Astrocyte (in vitro differentiated cells and primary cell): ENCODE results near the gene FGF19. TPM values are rescaled to one million over a fixed set of nuclear protein-coding genes. Genes with fewer than 3 reads are reported as not detected.
A peak's percentile ranks its signal among the peaks of the same experiment; 100 is the strongest.

Experiments
- DNase-seq: peaks from one replicate; pipeline ENCODE4 v3.0.0-alpha.2; 2010; ENCODE audit warnings: low read depth
- FAIRE-seq: peaks from 2 replicates; lab custom pipeline; 2011; peaks lifted over from hg19 to GRCh38; lab: Jason Lieb, UNC
- H2AFZ ChIP-seq: 2 replicates; pipeline ENCODE4 v1.6.0; 2012; ENCODE audit warnings: low read depth, low read length, inconsistent platforms
- H3K27ac ChIP-seq: 2 replicates; pipeline ENCODE4 v1.5.1; 2011; ENCODE audit warnings: low read depth, low read length, inconsistent platforms
- H3K27me3 ChIP-seq: 2 replicates; pipeline ENCODE4 v1.6.0; 2011; ENCODE audit warnings: low read length, inconsistent platforms; ENCODE audit not compliant: insufficient read depth
- H3K36me3 ChIP-seq: 2 replicates; pipeline ENCODE4 v1.5.1; 2011; ENCODE audit warnings: low read length, inconsistent platforms; ENCODE audit not compliant: insufficient read depth
- H3K4me1 ChIP-seq: 2 replicates; pipeline ENCODE4 v1.5.1; 2011; ENCODE audit warnings: low read length, inconsistent platforms; ENCODE audit not compliant: insufficient read depth
- H3K4me2 ChIP-seq: 2 replicates; pipeline ENCODE4 v1.6.0; 2012; ENCODE audit warnings: low read length, inconsistent platforms
- H3K4me3 ChIP-seq: 2 replicates; pipeline ENCODE4 v1.5.1; 2011; ENCODE audit warnings: low read depth, mild to moderate bottlenecking, low read length, inconsistent platforms; ENCODE audit not compliant: insufficient read depth
- H3K79me2 ChIP-seq: 2 replicates; pipeline ENCODE4 v1.6.0; 2012; ENCODE audit warnings: mild to moderate bottlenecking, low read length, inconsistent platforms; ENCODE audit not compliant: insufficient read depth
- H3K9ac ChIP-seq: 2 replicates; pipeline ENCODE4 v1.6.0; 2012; ENCODE audit warnings: mild to moderate bottlenecking, low read length, inconsistent platforms
- H3K9me3 ChIP-seq: 2 replicates; pipeline ENCODE4 v1.5.1; 2012; ENCODE audit warnings: low read depth, mild to moderate bottlenecking, low read length, inconsistent platforms; ENCODE audit not compliant: insufficient read depth
- H4K20me1 ChIP-seq: 2 replicates; pipeline ENCODE4 v1.6.0; 2012; ENCODE audit warnings: low read length, inconsistent platforms; ENCODE audit not compliant: insufficient read depth
- H3K27ac Mint-ChIP-seq: one replicate; pipeline ENCODE4 v1.8.0; 2021; ENCODE audit warnings: mild to moderate bottlenecking, mixed read lengths; ENCODE audit not compliant: unreplicated experiment
- H3K27me3 Mint-ChIP-seq: one replicate; pipeline ENCODE4 v1.8.0; 2021; ENCODE audit warnings: low read depth, mixed read lengths; ENCODE audit not compliant: unreplicated experiment
- H3K36me3 Mint-ChIP-seq: one replicate; pipeline ENCODE4 v1.8.0; 2021; ENCODE audit warnings: low read depth, mixed read lengths; ENCODE audit not compliant: unreplicated experiment
- H3K4me1 Mint-ChIP-seq: one replicate; pipeline ENCODE4 v1.8.0; 2021; ENCODE audit warnings: low read depth, mixed read lengths; ENCODE audit not compliant: unreplicated experiment
- H3K4me3 Mint-ChIP-seq: one replicate; pipeline ENCODE4 v1.8.0; 2021; ENCODE audit warnings: mild to moderate bottlenecking, moderate library complexity, mixed read lengths; ENCODE audit not compliant: unreplicated experiment
- H3K9me3 Mint-ChIP-seq: one replicate; pipeline ENCODE4 v1.8.0; 2021; ENCODE audit warnings: mild to moderate bottlenecking, mixed read lengths; ENCODE audit not compliant: unreplicated experiment
- EZH2 ChIP-seq: IDR thresholded peaks from 2 replicates; pipeline ENCODE4 v1.6.1; 2012; ENCODE audit warnings: mild to moderate bottlenecking, low read length, inconsistent platforms; ENCODE audit not compliant: insufficient read depth
- total RNA-seq: library from RNA; stranded (reverse); gene quantifications from 2 replicates; pipeline ENCODE4 v1.2.1, GENCODE V29; 2021
- TF ChIP-seq, protein P1 (sequence below): IDR thresholded peaks from 2 replicates; pipeline ENCODE4 v1.5.1; 2011; ENCODE audit warnings: low read depth, mild to moderate bottlenecking, inconsistent platforms, low read length, moderate library complexity; ENCODE audit not compliant: insufficient read depth

The FGF19 gene
- total RNA-seq, 1 donor from 2014 or later: not detected

GRCh38 chr11:69734367-69734766 is 30.5 kb upstream of the FGF19 start:
- H3K9me3 ChIP-seq: peaks cover 17% of the 10 kb centered on the region
- H4K20me1 ChIP-seq: no peaks in the 10 kb centered on the region
- peaks cover 10% of the 10 kb centered on the region for H3K4me1 Mint-ChIP-seq
- no peak overlapping the region for H3K9ac ChIP-seq
- no peak for DNase-seq
- TF ChIP-seq, protein P1, sequence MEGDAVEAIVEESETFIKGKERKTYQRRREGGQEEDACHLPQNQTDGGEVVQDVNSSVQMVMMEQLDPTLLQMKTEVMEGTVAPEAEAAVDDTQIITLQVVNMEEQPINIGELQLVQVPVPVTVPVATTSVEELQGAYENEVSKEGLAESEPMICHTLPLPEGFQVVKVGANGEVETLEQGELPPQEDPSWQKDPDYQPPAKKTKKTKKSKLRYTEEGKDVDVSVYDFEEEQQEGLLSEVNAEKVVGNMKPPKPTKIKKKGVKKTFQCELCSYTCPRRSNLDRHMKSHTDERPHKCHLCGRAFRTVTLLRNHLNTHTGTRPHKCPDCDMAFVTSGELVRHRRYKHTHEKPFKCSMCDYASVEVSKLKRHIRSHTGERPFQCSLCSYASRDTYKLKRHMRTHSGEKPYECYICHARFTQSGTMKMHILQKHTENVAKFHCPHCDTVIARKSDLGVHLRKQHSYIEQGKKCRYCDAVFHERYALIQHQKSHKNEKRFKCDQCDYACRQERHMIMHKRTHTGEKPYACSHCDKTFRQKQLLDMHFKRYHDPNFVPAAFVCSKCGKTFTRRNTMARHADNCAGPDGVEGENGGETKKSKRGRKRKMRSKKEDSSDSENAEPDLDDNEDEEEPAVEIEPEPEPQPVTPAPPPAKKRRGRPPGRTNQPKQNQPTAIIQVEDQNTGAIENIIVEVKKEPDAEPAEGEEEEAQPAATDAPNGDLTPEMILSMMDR: no peak
- TF ChIP-seq EZH2: no peak
- H3K36me3 Mint-ChIP-seq: peaks cover 4% of the 10 kb centered on the region
- no peaks in the 10 kb centered on the region for H3K36me3 ChIP-seq
- H3K4me1 ChIP-seq: no peaks in the 10 kb centered on the region
- no peaks in the 10 kb centered on the region for H3K27me3 ChIP-seq
- no peaks in the 10 kb centered on the region for H3K79me2 ChIP-seq
- peak overlapping the region; percentile 97 for H3K27ac Mint-ChIP-seq
- peaks cover 13% of the 10 kb centered on the region for H3K27me3 Mint-ChIP-seq
- H3K27ac ChIP-seq: no peak overlapping the region
- H3K4me2 ChIP-seq: no peak overlapping the region
- H3K4me3 ChIP-seq: no peak overlapping the region
- FAIRE-seq: no peak
- peaks cover 17% of the 10 kb centered on the region for H3K9me3 Mint-ChIP-seq
- no peak overlapping the region for H2AFZ ChIP-seq
- H3K4me3 Mint-ChIP-seq: no peak overlapping the region

- Mint-ChIP-seq H3K27ac (peak overlapping the region; percentile 97), H3K27me3 (peaks cover 22% of the 10 kb centered on the region), H3K4me1 (peaks cover 10% of the 10 kb centered on the region), H3K36me3 (peaks cover 4% of the 10 kb centered on the region), H3K4me3 (no peak overlapping the region), H3K9me3 (peaks cover 14% of the 10 kb centered on the region)
- no peak overlapping the region for H3K27ac ChIP-seq
- H3K9ac ChIP-seq: no peak overlapping the region
- no peak overlapping the region for H3K4me2 ChIP-seq
- H3K79me2 ChIP-seq: no peaks in the 10 kb centered on the region
- no peak overlapping the region for H2AFZ ChIP-seq
- no peaks in the 10 kb centered on the region for H4K20me1 ChIP-seq
- no peaks in the 10 kb centered on the region for H3K27me3 ChIP-seq
- H3K4me1 ChIP-seq: no peaks in the 10 kb centered on the region
- H3K4me3 ChIP-seq: no peak overlapping the region
- TF ChIP-seq EZH2: no peak
- no peaks in the 10 kb centered on the region for H3K36me3 ChIP-seq
- DNase-seq (no peak), FAIRE-seq (no peak)
- peaks cover 9% of the 10 kb centered on the region for H3K9me3 ChIP-seq
These were observed 29.1 kb upstream of the FGF19 start for GRCh38 chr11:69732910-69733309.

DNA sequence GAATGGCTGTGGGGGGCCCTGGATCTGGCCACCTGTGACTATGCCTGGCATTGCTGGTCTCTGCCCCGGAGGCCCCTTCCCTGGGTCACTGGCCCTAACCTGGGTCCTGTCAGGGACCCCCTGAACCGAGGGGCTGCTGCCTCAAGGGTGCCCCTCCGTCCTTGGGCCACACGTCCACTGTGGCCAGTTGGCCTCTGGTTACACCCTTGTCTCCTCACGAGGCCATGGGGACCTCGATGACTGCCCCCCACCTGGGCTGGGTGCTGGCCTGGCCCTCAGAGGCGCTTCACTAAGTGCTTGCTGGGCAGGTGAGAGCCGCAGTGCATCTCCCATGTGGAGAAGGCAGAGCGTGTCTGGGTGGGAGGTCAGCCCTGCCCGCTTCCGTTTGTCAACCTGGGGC is 27.3 kb upstream of the FGF19 start:
- no peak for FAIRE-seq
- no peak for DNase-seq
- no peaks in the 10 kb centered on the region for H3K4me1 ChIP-seq
- peaks cover 11% of the 10 kb centered on the region for H3K9me3 Mint-ChIP-seq
- no peaks in the 10 kb centered on the region for H3K79me2 ChIP-seq
- H3K4me3 Mint-ChIP-seq: no peak overlapping the region
- H3K4me2 ChIP-seq: no peak overlapping the region
- no peak overlapping the region for H2AFZ ChIP-seq
- no peak overlapping the region for H3K27ac ChIP-seq
- no peak overlapping the region for H3K4me3 ChIP-seq
- peaks cover 11% of the 10 kb centered on the region for H3K4me1 Mint-ChIP-seq
- no peaks in the 10 kb centered on the region for H3K36me3 Mint-ChIP-seq
- H3K27me3 Mint-ChIP-seq: peaks cover 29% of the 10 kb centered on the region
- H3K27me3 ChIP-seq: no peaks in the 10 kb centered on the region
- TF ChIP-seq EZH2: no peak
- TF ChIP-seq, protein P1: no peak
- peaks cover 9% of the 10 kb centered on the region for H3K9me3 ChIP-seq
- no peaks in the 10 kb centered on the region for H4K20me1 ChIP-seq
- no peak overlapping the region for H3K9ac ChIP-seq
- no peaks in the 10 kb centered on the region for H3K36me3 ChIP-seq
- no peak overlapping the region for H3K27ac Mint-ChIP-seq
